ENCODE measurements around the gene DOCK3.

The DOCK3 gene

GRCh38 chr3:50696276-50696675 lies 21.5 kb downstream of the DOCK3 start:
- Histone ChIP-seq H3K4me3 (ENCODE audit: low read length) (no peak overlapping the region), H3K4me2 (ENCODE audit: low read length) (no peak overlapping the region), H3K79me2 (ENCODE audit: control insufficient read depth, low read length) (no peaks in the 10 kb centered on the region), H4K20me1 (ENCODE audit: control insufficient read depth, insufficient read depth, low read depth, low read length) (no peaks in the 10 kb centered on the region), H3K4me1 (ENCODE audit: control insufficient read depth, low read length) (no peaks in the 10 kb centered on the region), H3K27ac (ENCODE audit: low read depth, low read length) (no peak overlapping the region), H3K9me3 (ENCODE audit: control insufficient read depth, insufficient read depth, low read length) (peaks cover 4% of the 10 kb centered on the region; the same call in 1 of the 2 replicates), H3K36me3 (ENCODE audit: control insufficient read depth, low read length) (no peaks in the 10 kb centered on the region), H3K9me2 (replicated peaks; ENCODE audit: control insufficient read depth, low read length) (no peaks in the 10 kb centered on the region), H3F3A (ENCODE audit: control insufficient read depth, insufficient read depth) (no peaks in the 10 kb centered on the region), H3K27me3 (ENCODE audit: control insufficient read depth, low read length) (0 out of 2 replicates have a peak, but pooled peaks cover 4% of the 10 kb centered on the region)
- TF ChIP-seq CTCF (IDR thresholded peaks at IDR 0.05; ENCODE audit: low read depth, low read length, poor library complexity, severe bottlenecking) (no peak), EZH2phosphoT487 (IDR thresholded peaks at IDR 0.05; ENCODE audit: borderline replicate concordance, low read length) (no peak)

GRCh38 chr3:50698269-50698668 lies 23.5 kb downstream of the DOCK3 start:
- Histone ChIP-seq H3K4me3 (ENCODE audit: low read length) (no peak overlapping the region), H3K27ac (ENCODE audit: low read depth, low read length) (no peak overlapping the region), H3K9me2 (replicated peaks; ENCODE audit: control insufficient read depth, low read length) (no peaks in the 10 kb centered on the region), H3K79me2 (ENCODE audit: control insufficient read depth, low read length) (no peaks in the 10 kb centered on the region), H3F3A (ENCODE audit: control insufficient read depth, insufficient read depth) (no peaks in the 10 kb centered on the region), H3K4me2 (ENCODE audit: low read length) (no peak overlapping the region), H3K4me1 (ENCODE audit: control insufficient read depth, low read length) (no peaks in the 10 kb centered on the region), H3K9me3 (ENCODE audit: control insufficient read depth, insufficient read depth, low read length) (peaks cover 4% of the 10 kb centered on the region; the same call in 1 of the 2 replicates), H3K27me3 (ENCODE audit: control insufficient read depth, low read length) (no peaks in the 10 kb centered on the region), H4K20me1 (ENCODE audit: control insufficient read depth, insufficient read depth, low read depth, low read length) (no peaks in the 10 kb centered on the region), H3K36me3 (ENCODE audit: control insufficient read depth, low read length) (no peaks in the 10 kb centered on the region)
- no peak for TF ChIP-seq CTCF (IDR thresholded peaks at IDR 0.05; ENCODE audit: low read depth, low read length, poor library complexity, severe bottlenecking)
- TF ChIP-seq EZH2phosphoT487 (IDR thresholded peaks at IDR 0.05; ENCODE audit: borderline replicate concordance, low read length) = no peak

- TF ChIP-seq EZH2phosphoT487 (IDR thresholded peaks at IDR 0.05; ENCODE audit: borderline replicate concordance, low read length) = no peak
- Histone ChIP-seq H3K27ac (ENCODE audit: low read depth, low read length) (no peak overlapping the region), H3K9me2 (replicated peaks; ENCODE audit: control insufficient read depth, low read length) (no peaks in the 10 kb centered on the region), H3K9me3 (ENCODE audit: control insufficient read depth, insufficient read depth, low read length) (no peaks in the 10 kb centered on the region), H3K4me1 (ENCODE audit: control insufficient read depth, low read length) (no peaks in the 10 kb centered on the region), H3K36me3 (ENCODE audit: control insufficient read depth, low read length) (no peaks in the 10 kb centered on the region), H3F3A (ENCODE audit: control insufficient read depth, insufficient read depth) (no peaks in the 10 kb centered on the region), H3K4me3 (ENCODE audit: low read length) (no peak overlapping the region), H3K4me2 (ENCODE audit: low read length) (no peak overlapping the region), H3K27me3 (ENCODE audit: control insufficient read depth, low read length) (0 out of 2 replicates have a peak, but pooled peaks cover 2% of the 10 kb centered on the region), H4K20me1 (ENCODE audit: control insufficient read depth, insufficient read depth, low read depth, low read length) (no peaks in the 10 kb centered on the region), H3K79me2 (ENCODE audit: control insufficient read depth, low read length) (no peaks in the 10 kb centered on the region)
These were observed 33.9 kb downstream of the DOCK3 start for GRCh38 chr3:50708620-50709019.

GRCh38 chr3:50714946-50715345 lies 40.2 kb downstream of the DOCK3 start:
- H3F3A ChIP-seq (ENCODE audit: control insufficient read depth, insufficient read depth) = no peaks in the 10 kb centered on the region
- no peaks in the 10 kb centered on the region for H3K36me3 ChIP-seq (ENCODE audit: control insufficient read depth, low read length)
- no peak overlapping the region for H3K4me2 ChIP-seq (ENCODE audit: low read length)
- no peak for TF ChIP-seq EZH2phosphoT487 (IDR thresholded peaks at IDR 0.05; ENCODE audit: borderline replicate concordance, low read length)
- TF ChIP-seq CTCF (IDR thresholded peaks at IDR 0.05; ENCODE audit: low read depth, low read length, poor library complexity, severe bottlenecking) = no peak
- H3K9me3 ChIP-seq (ENCODE audit: control insufficient read depth, insufficient read depth, low read length) = no peaks in the 10 kb centered on the region
- no peaks in the 10 kb centered on the region for H3K79me2 ChIP-seq (ENCODE audit: control insufficient read depth, low read length)
- no peaks in the 10 kb centered on the region for H3K9me2 ChIP-seq (replicated peaks; ENCODE audit: control insufficient read depth, low read length)
- H4K20me1 ChIP-seq (ENCODE audit: control insufficient read depth, insufficient read depth, low read depth, low read length) = no peaks in the 10 kb centered on the region
- H3K27ac ChIP-seq (ENCODE audit: low read depth, low read length) = no peak overlapping the region
- no peaks in the 10 kb centered on the region for H3K4me1 ChIP-seq (ENCODE audit: control insufficient read depth, low read length)
- H3K4me3 ChIP-seq (ENCODE audit: low read length) = no peak overlapping the region
- H3K27me3 ChIP-seq (ENCODE audit: control insufficient read depth, low read length) = 0 out of 2 replicates have a peak, but pooled peaks cover 2% of the 10 kb centered on the region

Data from DOHH2 (cell line).